ENCODE results near the gene AKTIP.

DNA sequence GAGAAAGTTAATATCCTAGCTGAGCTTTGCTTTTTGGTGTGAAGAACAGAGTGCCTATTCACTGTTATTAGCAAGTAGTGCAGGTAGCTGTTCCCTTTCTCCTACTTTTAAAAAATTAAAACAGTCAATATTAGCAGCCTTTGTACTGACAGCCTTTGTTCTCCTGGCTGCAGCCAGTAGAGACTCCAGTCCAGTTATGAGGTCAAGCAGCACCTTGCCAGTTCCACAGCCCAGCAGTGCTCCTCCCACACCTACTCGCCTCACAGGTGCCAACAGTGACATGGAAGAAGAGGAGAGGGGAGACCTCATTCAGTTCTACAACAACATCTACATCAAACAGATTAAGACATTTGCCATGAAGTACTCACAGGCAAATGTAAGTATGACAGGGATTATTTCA is 22.6 kb downstream of the AKTIP start:
- TF ChIP-seq, protein P1, sequence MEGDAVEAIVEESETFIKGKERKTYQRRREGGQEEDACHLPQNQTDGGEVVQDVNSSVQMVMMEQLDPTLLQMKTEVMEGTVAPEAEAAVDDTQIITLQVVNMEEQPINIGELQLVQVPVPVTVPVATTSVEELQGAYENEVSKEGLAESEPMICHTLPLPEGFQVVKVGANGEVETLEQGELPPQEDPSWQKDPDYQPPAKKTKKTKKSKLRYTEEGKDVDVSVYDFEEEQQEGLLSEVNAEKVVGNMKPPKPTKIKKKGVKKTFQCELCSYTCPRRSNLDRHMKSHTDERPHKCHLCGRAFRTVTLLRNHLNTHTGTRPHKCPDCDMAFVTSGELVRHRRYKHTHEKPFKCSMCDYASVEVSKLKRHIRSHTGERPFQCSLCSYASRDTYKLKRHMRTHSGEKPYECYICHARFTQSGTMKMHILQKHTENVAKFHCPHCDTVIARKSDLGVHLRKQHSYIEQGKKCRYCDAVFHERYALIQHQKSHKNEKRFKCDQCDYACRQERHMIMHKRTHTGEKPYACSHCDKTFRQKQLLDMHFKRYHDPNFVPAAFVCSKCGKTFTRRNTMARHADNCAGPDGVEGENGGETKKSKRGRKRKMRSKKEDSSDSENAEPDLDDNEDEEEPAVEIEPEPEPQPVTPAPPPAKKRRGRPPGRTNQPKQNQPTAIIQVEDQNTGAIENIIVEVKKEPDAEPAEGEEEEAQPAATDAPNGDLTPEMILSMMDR (IDR thresholded peaks at IDR 0.05; ENCODE audit: poor library complexity, severe bottlenecking): no peak
- TF ChIP-seq TAF1 (IDR thresholded peaks at IDR 0.05; ENCODE audit: low read depth) (no peak), EZH2 (IDR thresholded peaks at IDR 0.05; ENCODE audit: borderline replicate concordance, insufficient read depth, low read length, poor library complexity, severe bottlenecking) (no peak), SMC3 (conservative IDR thresholded peaks at IDR 0.05; ENCODE audit: poor library complexity) (no peak), EP300 (conservative IDR thresholded peaks at IDR 0.05; ENCODE audit: poor library complexity, severe bottlenecking) (no peak), MXI1 (conservative IDR thresholded peaks at IDR 0.05; ENCODE audit: poor library complexity, severe bottlenecking) (no peak), RAD21 (conservative IDR thresholded peaks at IDR 0.05) (no peak)

All from neural cell (in vitro differentiated cells).